Choroid plexus epithelial cell (primary cell): Measurements from ENCODE around the gene PARD3.
"Not testable (repeated sequence)": the region's sequence is repeated elsewhere in the genome, so short reads cannot be mapped to it uniquely, and the experiment has no call there.

ENCODE experiments used
- DNase-seq: peaks from one replicate; pipeline ENCODE4 v3.0.0-alpha.2; 2010; ENCODE audit warnings: low read depth
- H3K4me3 ChIP-seq: 2 replicates; pipeline ENCODE4 v1.5.1; 2011; ENCODE audit warnings: low read depth, mild to moderate bottlenecking, control low read depth, low read length, moderate library complexity
- TF ChIP-seq, protein P1 (sequence below): conservative IDR thresholded peaks from 2 replicates; pipeline ENCODE4 v1.5.1; 2011; ENCODE audit warnings: low read depth, mild to moderate bottlenecking, control low read depth, inconsistent platforms, low read length, moderate library complexity

The PARD3 gene

DNA sequence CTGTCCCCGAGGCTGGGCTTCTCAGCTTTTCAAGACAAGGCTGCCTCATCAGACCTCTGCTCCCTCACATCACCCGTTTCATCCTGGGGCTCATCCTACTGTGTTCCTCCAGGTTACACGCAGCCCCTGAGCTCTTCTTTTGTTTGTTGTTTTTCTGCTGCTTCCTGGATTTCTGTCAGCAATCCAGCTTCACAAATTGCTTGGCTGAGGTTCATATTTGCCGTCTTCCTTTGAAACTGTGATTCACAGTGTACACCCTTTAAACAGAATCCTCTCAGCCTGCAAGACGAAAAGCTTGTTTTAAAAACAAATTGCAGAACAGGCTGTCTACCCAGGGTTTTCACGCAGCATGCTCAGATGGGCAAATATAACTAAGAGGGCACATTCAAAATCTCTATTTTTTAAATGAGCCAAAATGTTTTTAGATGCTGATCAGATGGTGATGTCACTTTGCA is 39.1 kb upstream of the PARD3 start:
- peak overlapping the region; percentile 41 for H3K4me3 ChIP-seq
- TF ChIP-seq, protein P1, sequence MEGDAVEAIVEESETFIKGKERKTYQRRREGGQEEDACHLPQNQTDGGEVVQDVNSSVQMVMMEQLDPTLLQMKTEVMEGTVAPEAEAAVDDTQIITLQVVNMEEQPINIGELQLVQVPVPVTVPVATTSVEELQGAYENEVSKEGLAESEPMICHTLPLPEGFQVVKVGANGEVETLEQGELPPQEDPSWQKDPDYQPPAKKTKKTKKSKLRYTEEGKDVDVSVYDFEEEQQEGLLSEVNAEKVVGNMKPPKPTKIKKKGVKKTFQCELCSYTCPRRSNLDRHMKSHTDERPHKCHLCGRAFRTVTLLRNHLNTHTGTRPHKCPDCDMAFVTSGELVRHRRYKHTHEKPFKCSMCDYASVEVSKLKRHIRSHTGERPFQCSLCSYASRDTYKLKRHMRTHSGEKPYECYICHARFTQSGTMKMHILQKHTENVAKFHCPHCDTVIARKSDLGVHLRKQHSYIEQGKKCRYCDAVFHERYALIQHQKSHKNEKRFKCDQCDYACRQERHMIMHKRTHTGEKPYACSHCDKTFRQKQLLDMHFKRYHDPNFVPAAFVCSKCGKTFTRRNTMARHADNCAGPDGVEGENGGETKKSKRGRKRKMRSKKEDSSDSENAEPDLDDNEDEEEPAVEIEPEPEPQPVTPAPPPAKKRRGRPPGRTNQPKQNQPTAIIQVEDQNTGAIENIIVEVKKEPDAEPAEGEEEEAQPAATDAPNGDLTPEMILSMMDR: no peak
- peak; percentile 86 for DNase-seq

DNA sequence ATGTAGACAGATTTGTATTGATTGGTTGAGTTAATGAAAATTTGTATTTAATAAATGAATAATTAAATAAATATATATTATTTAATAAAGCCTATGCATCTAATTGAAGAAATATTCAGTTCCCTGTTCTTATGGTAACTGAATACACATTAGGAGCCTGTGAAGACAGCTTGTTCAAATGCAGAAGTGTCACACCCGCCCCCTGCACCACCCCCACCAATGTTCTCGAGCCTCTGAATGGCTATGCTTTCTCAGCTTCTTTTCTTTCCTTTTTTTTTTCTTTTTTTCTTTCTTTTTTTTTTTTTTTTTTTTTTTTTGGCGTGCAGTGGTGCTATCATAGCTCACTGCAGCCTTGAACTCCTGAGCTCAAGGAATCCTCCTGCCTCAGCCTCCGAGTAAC is 38.3 kb upstream of the PARD3 start:
- no peak for DNase-seq
- no peak overlapping the region for H3K4me3 ChIP-seq
- TF ChIP-seq, protein P1: no peak

GRCh38 chr10:34850558-34850957 is 35.5 kb upstream of the PARD3 start:
- no peak for DNase-seq

GRCh38 chr10:34850036-34850435 is 34.9 kb upstream of the PARD3 start:
- TF ChIP-seq, protein P1: no peak
- DNase-seq: no peak
- H3K4me3 ChIP-seq: no peak overlapping the region

More at GRCh38 chr10:34850558-34850957, 35.5 kb upstream of the PARD3 start:
- TF ChIP-seq, protein P1: no peak
- no peak overlapping the region for H3K4me3 ChIP-seq

DNA sequence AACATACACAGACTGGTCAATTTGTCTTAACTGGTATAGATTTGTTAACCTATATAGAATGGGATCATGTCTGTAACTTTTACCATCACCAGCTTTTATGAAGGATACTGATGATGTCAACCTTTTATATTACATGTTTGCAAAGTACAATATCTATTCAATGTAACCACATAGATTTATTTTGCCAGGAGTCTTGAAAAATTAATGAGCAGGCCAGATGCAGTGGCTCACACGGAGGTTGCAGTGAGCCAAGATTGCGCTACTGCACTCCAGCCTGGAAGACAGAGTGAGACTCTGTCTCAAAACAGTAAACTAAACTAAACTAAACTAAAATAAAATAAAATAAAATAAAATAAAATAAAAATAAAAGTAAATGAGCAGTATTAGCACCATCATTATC is 30.0 kb upstream of the PARD3 start:
- H3K4me3 ChIP-seq: no peak overlapping the region
- no peak for DNase-seq
- TF ChIP-seq, protein P1: no peak

DNA sequence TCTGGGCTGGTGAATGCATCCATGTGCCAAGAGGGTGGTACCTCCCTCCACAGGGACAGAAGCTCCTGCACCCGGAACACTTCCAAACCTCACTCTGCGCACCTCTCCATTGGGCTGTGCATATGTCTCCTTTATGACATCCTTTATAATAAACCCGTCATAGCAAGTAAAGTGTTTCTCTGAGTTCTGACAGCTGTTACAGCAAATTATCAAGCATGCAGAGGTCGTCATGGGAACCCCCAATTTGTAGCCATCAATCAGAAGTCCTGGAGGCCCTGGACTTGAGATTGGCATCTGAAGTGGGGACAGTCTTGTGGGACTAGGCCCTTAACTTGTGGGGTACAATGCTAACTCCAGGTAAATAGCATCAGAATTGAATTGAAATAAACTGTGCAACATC is 29.4 kb upstream of the PARD3 start:
- DNase-seq: no peak
- H3K4me3 ChIP-seq: no peak overlapping the region
- TF ChIP-seq, protein P1: no peak

- DNase-seq, H3K4me3 ChIP-seq: not testable (repeated sequence)
Observed at GRCh38 chr10:34843470-34843869, 28.4 kb upstream of the PARD3 start.
